HCT116 (cell line): ENCODE measurements around the gene FAN1. TPM values are rescaled to one million over a fixed set of nuclear protein-coding genes. Genes with fewer than 3 reads are reported as not detected.
A peak's percentile ranks its signal among the peaks of the same experiment; 100 is the strongest.

Experiments
- ATAC-seq: fragments of 200-7000 bp; cut with Tn5 transposase; 2 replicates; pipeline ENCODE4 v1.9.1; 2020; ENCODE audit warnings: mild to moderate bottlenecking, moderate library complexity
- BruUV-seq: library from RNA; stranded (reverse); fragments of 400-500 nt; replicated peaks from 2 replicates; lab custom pipeline; 2021; lab: Mats Ljungman, UMichigan
- CTCF ChIA-PET: fragments of 300-600 bp; sonication (Branson Sonifier 250); formaldehyde crosslinking; loops from one replicate; lab custom pipeline; 2021; ENCODE audit warnings: antibody characterized with exemption; lab: Charles Lee
- POLR2A ChIA-PET: fragments of 300-600, 350-600 bp; sonication (Branson Sonifier 250); formaldehyde crosslinking; loops from one replicate; lab custom pipeline; 2021; ENCODE audit warnings: antibody characterized with exemption; lab: Charles Lee
- RAD21 ChIA-PET, 2 experiments: fragments of 300-600 bp; sonication (Branson Sonifier 250); formaldehyde crosslinking; loops; one replicate each; lab custom pipeline; 2023; ENCODE audit warnings: low total read pairs in 2 of 2; ENCODE audit not compliant: uncharacterized antibody in 2 of 2, unreplicated experiment in 2 of 2, low non-redundant PET in 1 of 2; lab: Charles Lee
- DNase-seq: peaks from one replicate; pipeline ENCODE4 v3.0.0-alpha.2; 2010; ENCODE audit warnings: low read depth, low spot score
- H2AFZ ChIP-seq: fragments of 200-600 bp; shearing (Covaris generic), sonication (generic); 2 replicates; pipeline ENCODE4 v1.6.1; 2017; ENCODE audit warnings: low read depth, mixed run types, mixed read lengths, antibody characterized with exemption, low read length; ENCODE audit not compliant: poor library complexity, severe bottlenecking
- H3K27ac ChIP-seq: 2 replicates; pipeline ENCODE4 v1.5.1; 2012; ENCODE audit warnings: low read depth, low read length
- H3K27me3 ChIP-seq: fragments of 200-600 bp; sonication (generic); 2 replicates; pipeline ENCODE4 v1.6.1; 2016; ENCODE audit warnings: mixed run types, low read length, mixed read lengths; ENCODE audit not compliant: insufficient read depth
- H3K36me3 ChIP-seq, 2 experiments: fragments of 200-500 bp in 1 of 2; fragments of 200-600 bp in 1 of 2; sonication (Bioruptor generic) in 1 of 2; sonication (generic) in 1 of 2; 2 replicates each; pipeline versions ENCODE4 v1.5.1 to v1.6.1; 2014 to 2016; ENCODE audit warnings: low read length in 2 of 2, inconsistent platforms in 1 of 2, mixed read lengths in 1 of 2, mixed run types in 1 of 2; ENCODE audit not compliant: insufficient read depth in 2 of 2, control insufficient read depth in 1 of 2
- H3K4me1 ChIP-seq, 2 experiments: fragments of 200-600 bp in 1 of 2; sonication (generic) in 1 of 2; 2 replicates each; pipeline versions ENCODE4 v1.5.1 to v1.6.1; 2012 to 2017; ENCODE audit warnings: low read length in 2 of 2, inconsistent platforms in 1 of 2, mild to moderate bottlenecking in 1 of 2, mixed read lengths in 1 of 2, mixed run types in 1 of 2, moderate library complexity in 1 of 2; ENCODE audit not compliant: insufficient read depth in 2 of 2, control insufficient read depth in 1 of 2
- H3K4me2 ChIP-seq: fragments of 200-600 bp; sonication (generic); 2 replicates; pipeline ENCODE4 v1.6.1; 2017; ENCODE audit warnings: mixed run types, low read length, mixed read lengths
- H3K4me3 ChIP-seq, 2 experiments: fragments of 200-600 bp in 1 of 2; sonication (generic) in 1 of 2; replicated peaks in 1 of 2; 2 replicates each; pipeline ENCODE4 v1.5.1; 2011 to 2016; ENCODE audit warnings: low read length in 2 of 2, control low read depth in 1 of 2, low read depth in 1 of 2, mild to moderate bottlenecking in 1 of 2, mixed read lengths in 1 of 2, mixed run types in 1 of 2
- H3K79me2 ChIP-seq: fragments of 200-600 bp; sonication (generic); 2 replicates; pipeline ENCODE4 v1.6.1; 2017; ENCODE audit warnings: mild to moderate bottlenecking, mixed run types, low read length, moderate library complexity, mixed read lengths; ENCODE audit not compliant: insufficient read depth
- H3K9ac ChIP-seq: fragments of 200-600 bp; sonication (generic); 2 replicates; pipeline ENCODE4 v1.6.1; 2016; ENCODE audit warnings: low read length, mixed read lengths
- H3K9me2 ChIP-seq: fragments of 200-600 bp; sonication (generic), shearing (Covaris generic); 2 replicates; pipeline ENCODE4 v1.6.1; 2017; ENCODE audit warnings: mixed run types, mild to moderate bottlenecking, moderate library complexity; ENCODE audit not compliant: insufficient read depth
- H3K9me3 ChIP-seq, 2 experiments: fragments of 200-500 bp in 1 of 2; fragments of 200-600 bp in 1 of 2; sonication (Bioruptor generic) in 1 of 2; sonication (generic) in 1 of 2; 2 replicates each; pipeline ENCODE4 v1.6.1; 2014 to 2017; ENCODE audit warnings: low read length in 2 of 2, mixed read lengths in 2 of 2, inconsistent platforms in 1 of 2, low read depth in 1 of 2, mild to moderate bottlenecking in 1 of 2, mixed run types in 1 of 2, moderate library complexity in 1 of 2; ENCODE audit not compliant: control insufficient read depth in 1 of 2, insufficient read depth in 1 of 2
- H4K20me1 ChIP-seq: fragments of 200-600 bp; sonication (generic), shearing (Covaris generic); 2 replicates; pipeline ENCODE4 v1.6.1; 2017; ENCODE audit warnings: mixed run types, mild to moderate bottlenecking, moderate library complexity; ENCODE audit not compliant: insufficient read depth
- ATF3 ChIP-seq: IDR thresholded peaks from 2 replicates; pipeline ENCODE4 v1.6.1; 2012
- CTCF ChIP-seq, 3 experiments: fragments of 200-600 bp in 1 of 3; sonication (generic) in 1 of 3; IDR thresholded peaks in 2 of 3; conservative IDR thresholded peaks in 1 of 3; 2 replicates each; pipeline ENCODE4 v1.5.1; 2012 to 2017; ENCODE audit warnings: low read depth in 2 of 3, low read length in 2 of 3, antibody characterized with exemption in 1 of 3, borderline replicate concordance in 1 of 3, control low read depth in 1 of 3, mild to moderate bottlenecking in 1 of 3, mixed read lengths in 1 of 3, mixed run types in 1 of 3, moderate library complexity in 1 of 3; ENCODE audit not compliant: insufficient read depth in 1 of 3
- EZH2phosphoT487 ChIP-seq: fragments of 200-600 bp; IDR thresholded peaks from 2 replicates; pipeline ENCODE4 v1.6.1; 2018; ENCODE audit warnings: antibody characterized with exemption, borderline replicate concordance
- POLR2A ChIP-seq: IDR thresholded peaks from 2 replicates; pipeline ENCODE4 v1.7.0; 2011; ENCODE audit warnings: borderline replicate concordance; ENCODE audit not compliant: insufficient read depth, insufficient read length; ENCODE audit errors: extremely low read depth
- REST ChIP-seq: IDR thresholded peaks from 2 replicates; pipeline ENCODE4 v1.6.1; 2012; ENCODE audit warnings: low read depth
- SIN3A ChIP-seq: IDR thresholded peaks from 2 replicates; pipeline ENCODE4 v1.6.1; 2012; ENCODE audit warnings: low read depth
- SP1 ChIP-seq: IDR thresholded peaks from 2 replicates; pipeline ENCODE4 v1.6.1; 2012; ENCODE audit warnings: low read depth
- ZBTB33 ChIP-seq: IDR thresholded peaks from 2 replicates; pipeline ENCODE4 v1.6.1; 2011; ENCODE audit warnings: mild to moderate bottlenecking, low read length, moderate library complexity; ENCODE audit not compliant: insufficient replicate concordance; ENCODE audit errors: extremely low read depth
- ZFX ChIP-seq: fragments of 450-650 bp; IDR thresholded peaks from 2 replicates; pipeline ENCODE4 v1.6.1; 2017
- intact Hi-C: fragments of 100-400 bp; cut with micrococcal nuclease; formaldehyde crosslinking; loops from 2 replicates; pipeline ENCODE4 v1.10.0; 2022
- total RNA-seq: library from RNA; stranded (reverse); gene quantifications from one replicate; pipeline ENCODE4 v1.2.1, GENCODE V29; 2021; ENCODE audit not compliant: unreplicated experiment

Gene FAN1
- total RNA-seq, 1 experiment from 2014 or later: 17.4 TPM

GRCh38 chr15:30990036-30990435 is 86.3 kb downstream of the FAN1 start:
- RAD21 ChIA-PET: no interaction called here
- Histone ChIP-seq H3K4me2 (peak overlapping the region; percentile 89), H3K79me2 (peaks cover 15% of the 10 kb centered on the region), H3K9ac (peak overlapping the region; percentile 87), H3K4me3 (peak overlapping the region; percentile 92 to 93), H4K20me1 (no peaks in the 10 kb centered on the region), H3K9me2 (no peaks in the 10 kb centered on the region), H3K4me1 (peaks cover 10 to 23% of the 10 kb centered on the region in 2 experiments; a peak in 3 of 4 replicates), H3K9me3 (no peaks in the 10 kb centered on the region), H3K36me3 (peaks cover 0 to 4% of the 10 kb centered on the region in 2 experiments; a peak in 2 of 4 replicates), H3K27ac (no peak overlapping the region), H2AFZ (no peak overlapping the region), H3K27me3 (no peaks in the 10 kb centered on the region)
- TF ChIP-seq ZFX (no peak), CTCF (IDR thresholded peaks at IDR 0.05 in 2 of 3, conservative IDR thresholded peaks at IDR 0.05 in 1 of 3; ENCODE audit: borderline replicate concordance in 1 of 3, insufficient read depth in 1 of 3, low read depth in 2 of 3, low read length in 2 of 3) (peak in 1 of 3 experiments; percentile 24; a peak in 2 of 6 replicates)
- TSS peak; percentile 60 for BruUV-seq
- CTCF ChIA-PET: no interaction called here
- intact Hi-C loops: no loop called here
- DNase-seq (no peak), ATAC-seq (no peak)
- POLR2A ChIA-PET: no interaction called here

- ATAC-seq (peak; percentile 7), DNase-seq (no peak)
- peaks cover 0 to 2% of the 10 kb centered on the region in 2 experiments; a peak in 2 of 4 replicates for H3K36me3 ChIP-seq
- ChIA-PET CTCF (interaction anchor here (1.1 kb wide), 1 partner anchor 139 kb away, joined by 3 read pairs; no protein-coding TSS in a partner anchor), POLR2A (no interaction called here), RAD21 (no interaction called here)
- H3K9me2 ChIP-seq: no peaks in the 10 kb centered on the region
- peak overlapping the region; percentile 89 for H3K4me2 ChIP-seq
- H3K9me3 ChIP-seq: no peaks in the 10 kb centered on the region
- no TSS peak for BruUV-seq
- peak overlapping the region; percentile 99 for H3K27ac ChIP-seq
- H3K27me3 ChIP-seq: no peaks in the 10 kb centered on the region
- H3K9ac ChIP-seq: peak overlapping the region; percentile 87
- no peaks in the 10 kb centered on the region for H4K20me1 ChIP-seq
- H2AFZ ChIP-seq: no peak overlapping the region
- H3K4me3 ChIP-seq: peak overlapping the region; percentile 92 to 93
- TF ChIP-seq ATF3: no peak
- TF ChIP-seq POLR2A: no peak
- no peak for TF ChIP-seq REST
- TF ChIP-seq ZBTB33: no peak
- peak; percentile 1; the same call in 1 of the 2 replicates for TF ChIP-seq SIN3A
- no peak for TF ChIP-seq EZH2phosphoT487
- TF ChIP-seq SP1: no peak
- H3K79me2 ChIP-seq: peaks cover 15% of the 10 kb centered on the region
- peaks cover 10 to 23% of the 10 kb centered on the region in 2 experiments; a peak in 3 of 4 replicates for H3K4me1 ChIP-seq
- intact Hi-C loops: no loop called here
These were observed 86.9 kb downstream of the FAN1 start for GRCh38 chr15:30990446-30991254.
